Skin of body (tissue), 3 donors: ENCODE data around the gene RAD51B. TPM values are rescaled to one million over a fixed set of nuclear protein-coding genes. Genes with fewer than 3 reads are reported as not detected.

ENCODE experiments used
- DNase-seq: peaks from one replicate; lab custom pipeline; 2025; lab: John Stamatoyannopoulos, UW
- small RNA-seq: library from RNA; depleted of rRNA; stranded (forward); fragments of <200 nt; gene quantifications from one replicate; pipeline ENCODE3, GENCODE V24; 2014; ENCODE audit warnings: low replicate concordance
- total RNA-seq: library from RNA; depleted of rRNA; stranded (reverse); fragments of >200 nt; gene quantifications from one replicate; pipeline ENCODE4 v1.2.3, GENCODE V29; 2014

RAD51B gene
- total RNA-seq, 1 donor from 2014 or later, result 35.1 TPM

- DNase-seq, result no peak
Observed at GRCh38 chr14:68777644-68778043, 958.1 kb downstream of the RAD51B start.

Small RNA genes lying within 50 kb of the gene (small RNA-seq; reads per million reads assigned to genes)
- gene RN7SL108P (not detected), gene RN7SL706P (not detected), gene RNU6-921P (not detected)

Other genes with a start within 250 kb of the RAD51B start
- 21.3 TPM for gene PIGH, start 219.5 kb upstream of the RAD51B start, total RNA-seq
- gene ARG2, start 199.9 kb upstream of the RAD51B start, total RNA-seq, result 2.9 TPM
- gene VTI1B, start 145.1 kb upstream of the RAD51B start, total RNA-seq, result 34.0 TPM
- gene RDH11, start 124.0 kb upstream of the RAD51B start, total RNA-seq, result 55.8 TPM
- 21.7 TPM for gene RDH12, start 117.9 kb upstream of the RAD51B start, total RNA-seq
- 27.6 TPM for gene ZFYVE26, start 3.2 kb upstream of the RAD51B start, total RNA-seq